Tongue (tissue), 2 donors: ENCODE measurements around the gene RAB11FIP3. TPM values are rescaled to one million over a fixed set of nuclear protein-coding genes. Genes with fewer than 3 reads are reported as not detected.
A peak's percentile ranks its signal among the peaks of the same experiment; 100 is the strongest.
"Not testable (repeated sequence)": the region's sequence is repeated elsewhere in the genome, so short reads cannot be mapped to it uniquely, and the experiment has no call there.

Experiments used
- DNase-seq: peaks from one replicate; pipeline ENCODE4 v3.0.0-alpha.2; 2015
- total RNA-seq: library from RNA; depleted of rRNA; stranded (reverse); fragments of >200 nt; gene quantifications from one replicate; pipeline ENCODE4 v1.2.3, GENCODE V29; 2014

The RAB11FIP3 gene
- 39.2 TPM for total RNA-seq

DNA sequence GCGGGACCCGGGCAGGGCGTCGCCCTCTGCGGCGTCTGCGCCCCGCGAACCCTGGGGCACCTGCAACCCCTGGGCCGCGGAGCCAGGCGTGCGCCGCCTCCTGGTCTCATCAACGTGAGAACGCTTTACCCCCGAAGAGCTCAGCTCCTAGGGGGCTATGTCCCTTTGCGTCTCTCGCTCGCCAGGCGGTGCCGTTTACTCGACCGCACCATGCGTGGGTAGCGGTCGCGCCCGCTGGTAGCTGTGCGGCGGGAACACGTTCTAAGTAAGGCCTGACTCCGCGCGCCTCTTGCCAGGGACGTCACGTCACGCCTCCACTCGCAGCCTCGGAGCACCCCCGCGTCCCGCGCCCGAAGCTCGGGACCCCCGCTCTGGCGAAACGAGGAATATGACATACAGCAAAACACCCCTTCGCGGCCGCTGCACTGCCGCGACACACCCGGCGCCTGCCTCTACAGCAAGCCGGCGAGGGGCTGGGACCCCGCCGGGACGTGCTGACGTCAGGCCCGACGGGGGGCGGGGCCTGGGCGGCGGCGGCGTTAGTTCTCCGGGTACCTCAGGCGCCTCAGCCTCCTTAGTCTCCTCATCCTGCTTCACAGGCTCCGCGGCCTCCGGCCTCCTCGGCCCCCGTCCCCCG is at the start of gene RAB11FIP3:
Gene RAB11FIP3, plus strand, starts transcription at position 568 of the 637 bp plus-strand sequence. CDS start 358 bp downstream, outside the sequence.
- peak; percentile 91 for DNase-seq

DNA sequence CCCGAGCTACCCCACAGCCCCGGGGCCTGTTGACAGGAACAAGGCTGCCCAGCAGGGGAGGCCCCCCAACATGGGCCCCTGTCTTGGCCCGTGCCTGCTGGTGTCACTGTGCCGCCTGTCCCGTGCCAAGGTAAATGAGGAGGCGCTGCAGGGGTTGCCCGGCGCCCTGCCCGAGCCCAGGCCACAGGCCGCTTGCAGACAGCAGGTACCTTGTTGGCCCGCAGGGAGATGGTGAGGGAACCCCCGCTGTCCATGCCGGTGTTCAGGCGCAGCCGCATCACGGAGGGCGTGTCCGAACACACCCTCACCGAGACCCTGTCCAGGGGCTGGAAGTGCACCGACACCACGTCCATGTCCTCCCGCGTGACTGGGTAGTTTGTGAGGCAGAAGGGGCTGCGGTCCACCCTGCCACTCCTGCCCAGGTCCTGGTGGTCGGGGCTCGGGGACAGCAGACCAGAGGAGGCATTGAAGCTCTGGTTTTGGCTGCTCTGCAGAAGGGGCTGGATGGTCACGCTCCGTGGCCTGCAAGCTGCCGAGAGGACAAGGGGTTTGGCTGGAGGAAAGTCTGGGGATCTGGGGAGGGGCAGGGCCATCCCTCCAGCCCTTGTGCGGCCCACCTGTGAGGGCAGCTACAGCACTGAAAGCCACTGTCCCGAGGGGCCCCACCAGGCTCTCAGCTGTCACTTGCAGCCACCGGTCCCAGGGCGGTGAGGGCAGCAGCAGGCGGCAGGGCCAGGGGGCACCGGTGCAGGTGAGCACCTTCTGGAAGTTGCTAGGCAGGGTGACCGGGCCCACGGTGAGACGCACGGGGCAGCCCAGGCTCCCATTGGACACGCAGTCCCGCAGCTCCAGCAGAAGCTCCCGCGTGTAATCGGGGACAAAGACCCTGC is 49.3 kb upstream of the RAB11FIP3 start:
- DNase-seq, result no peak

DNA sequence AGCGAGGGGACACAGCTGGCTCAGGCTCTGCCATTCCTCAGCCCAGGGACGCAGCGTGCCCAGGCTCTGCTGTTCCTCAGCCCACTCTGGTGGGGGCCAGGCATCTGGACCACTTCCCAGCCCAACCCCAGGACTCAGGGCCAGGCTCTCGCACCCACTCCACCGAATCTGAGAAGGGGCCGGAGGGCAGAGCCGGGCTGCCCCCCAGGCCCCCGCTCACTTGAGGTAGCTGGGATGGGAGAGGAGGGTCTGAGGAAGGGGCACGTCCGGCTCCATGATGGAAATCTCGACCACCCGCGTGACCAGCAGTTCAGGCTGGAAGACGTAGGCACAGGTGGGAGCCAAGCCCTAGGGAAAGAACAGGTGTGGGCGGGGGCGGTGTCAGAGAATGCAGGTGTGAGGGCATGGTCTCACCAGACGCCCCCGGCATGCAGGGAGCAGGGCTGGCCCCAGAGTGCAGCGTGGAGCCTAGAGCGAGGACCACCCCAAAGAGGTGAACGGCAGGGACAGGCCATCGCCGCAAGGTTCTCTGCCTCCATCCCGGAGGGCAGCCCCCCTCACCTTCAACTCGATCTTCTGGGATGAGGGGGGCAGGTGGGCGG is 48.5 kb upstream of the RAB11FIP3 start:
- DNase-seq, result no peak

DNA sequence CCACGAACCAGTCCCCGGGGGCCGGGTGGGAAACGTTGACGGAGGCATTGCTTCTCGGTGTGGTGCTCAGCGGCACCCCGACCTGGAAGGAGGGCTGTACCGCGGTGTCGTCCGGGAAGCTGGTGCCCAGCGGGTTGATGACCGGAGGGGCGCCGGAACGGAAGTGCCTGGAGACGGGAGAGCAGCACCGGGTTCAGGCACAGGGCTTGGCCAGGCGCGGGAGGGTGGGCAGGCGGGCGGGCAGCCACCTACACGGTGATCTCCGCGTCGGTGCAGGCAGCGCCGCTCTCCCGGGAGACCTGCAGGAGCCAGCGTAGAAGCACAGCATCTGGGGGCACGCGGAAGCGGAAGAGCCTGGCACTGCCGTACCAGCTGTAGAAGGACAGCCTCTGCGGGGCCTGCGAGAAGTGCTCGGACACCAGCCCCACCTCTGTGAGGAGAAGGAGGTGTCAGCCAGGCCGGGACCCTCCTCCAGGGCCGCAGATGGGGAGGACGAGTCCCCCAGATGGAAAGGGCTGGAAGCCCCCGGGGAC is 48.0 kb upstream of the RAB11FIP3 start:
- no peak for DNase-seq

- DNase-seq, result not testable (repeated sequence)
Measured at GRCh38 chr16:378113-378820, 47.2 kb upstream of the RAB11FIP3 start.

DNA sequence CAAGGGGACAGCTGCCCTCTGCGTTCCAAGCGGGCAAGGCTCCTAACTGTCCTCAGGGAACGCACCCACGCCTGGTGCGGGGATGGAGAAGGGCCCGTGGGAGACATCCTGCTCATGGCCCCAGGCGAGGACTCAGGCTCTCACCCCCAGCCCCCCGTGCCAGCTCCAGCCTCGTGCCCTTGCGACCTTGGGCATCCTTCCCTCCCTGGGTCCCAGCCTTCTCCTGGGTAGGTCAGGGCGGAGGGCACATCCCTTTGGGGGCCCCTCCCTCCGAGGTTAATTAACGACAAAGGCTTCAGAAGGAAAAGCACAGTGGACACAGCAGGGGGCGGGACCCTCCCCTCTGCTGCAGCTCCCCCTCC is 46.6 kb upstream of the RAB11FIP3 start:
- DNase-seq, result no peak

DNA sequence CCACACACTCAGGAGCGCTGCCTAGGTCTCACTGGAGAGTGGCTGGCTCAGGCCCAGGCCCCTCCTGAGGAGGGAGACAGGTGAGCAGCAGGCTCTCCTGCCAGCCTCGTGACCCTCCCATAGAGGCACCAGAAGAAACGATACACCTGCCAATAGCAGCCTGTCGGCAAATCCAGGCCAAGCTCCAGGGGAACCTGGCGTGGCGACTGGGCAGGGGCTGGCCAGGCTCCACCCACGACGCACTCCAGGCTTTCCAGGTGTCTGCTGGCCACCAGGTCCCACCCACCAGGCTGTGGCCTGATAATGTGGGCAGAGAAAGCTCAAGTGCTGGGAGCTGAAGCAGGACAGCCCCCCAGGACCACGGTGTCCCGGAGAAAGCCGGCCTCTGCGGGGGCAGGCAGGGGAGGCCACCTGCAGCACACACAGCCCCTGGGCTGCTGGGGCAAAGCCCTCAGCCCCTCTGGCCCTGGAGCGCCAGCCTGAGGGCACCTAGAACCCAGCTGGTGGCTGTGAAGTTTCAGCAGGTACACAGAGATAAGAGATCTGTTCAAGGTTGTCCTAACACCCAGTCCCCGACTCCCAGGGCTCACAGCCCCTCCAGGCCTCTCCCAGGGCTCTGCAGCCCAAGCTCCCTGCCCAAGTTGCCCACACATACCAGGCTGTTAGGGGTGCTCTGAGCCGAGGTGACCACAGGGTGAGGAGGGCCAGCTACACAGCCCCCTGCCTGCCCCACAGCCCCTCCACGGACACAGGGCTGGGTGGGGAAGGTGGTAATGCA is 46.1 kb upstream of the RAB11FIP3 start:
- no peak for DNase-seq

DNA sequence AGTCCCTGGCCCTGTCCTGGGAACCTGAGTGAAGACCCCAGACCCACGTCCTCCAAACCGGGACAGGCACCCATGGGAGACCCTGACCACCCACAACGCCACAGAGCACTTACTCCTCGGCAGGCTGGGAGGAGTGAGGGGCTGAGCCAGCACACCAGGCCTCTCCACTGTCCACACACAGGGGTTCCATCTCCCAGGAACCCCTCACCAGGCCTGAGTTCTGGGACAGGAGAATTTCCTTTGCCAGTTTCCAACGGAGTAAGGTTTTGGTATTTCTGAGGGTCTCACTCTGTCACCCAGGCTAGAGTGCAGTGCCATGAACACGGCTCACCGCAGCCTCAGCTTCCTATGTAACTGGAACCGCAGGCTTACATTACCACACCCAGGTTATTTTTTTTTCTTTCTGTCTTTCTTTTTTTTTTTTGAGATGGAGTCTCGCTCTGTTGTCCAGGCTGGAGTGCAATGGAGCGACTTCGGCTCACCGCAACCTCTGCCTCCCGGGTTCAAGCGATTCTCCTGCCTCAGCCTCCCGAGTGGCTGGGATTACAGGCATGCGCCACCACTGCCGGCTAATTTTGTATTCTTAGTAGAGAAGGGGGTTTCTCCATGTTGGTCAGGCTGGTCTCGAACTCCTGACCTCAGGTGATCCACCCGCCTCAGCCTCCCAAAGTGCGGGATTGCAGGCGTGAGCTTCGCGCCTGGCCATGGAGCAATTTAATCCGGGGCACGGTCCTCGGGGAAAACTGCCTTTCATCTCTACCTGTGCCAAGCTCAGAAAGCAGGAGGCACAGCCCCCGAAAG is 45.3 kb upstream of the RAB11FIP3 start:
- no peak for DNase-seq

GRCh38 chr16:380762-381011 is 44.8 kb upstream of the RAB11FIP3 start:
- no peak for DNase-seq

DNA sequence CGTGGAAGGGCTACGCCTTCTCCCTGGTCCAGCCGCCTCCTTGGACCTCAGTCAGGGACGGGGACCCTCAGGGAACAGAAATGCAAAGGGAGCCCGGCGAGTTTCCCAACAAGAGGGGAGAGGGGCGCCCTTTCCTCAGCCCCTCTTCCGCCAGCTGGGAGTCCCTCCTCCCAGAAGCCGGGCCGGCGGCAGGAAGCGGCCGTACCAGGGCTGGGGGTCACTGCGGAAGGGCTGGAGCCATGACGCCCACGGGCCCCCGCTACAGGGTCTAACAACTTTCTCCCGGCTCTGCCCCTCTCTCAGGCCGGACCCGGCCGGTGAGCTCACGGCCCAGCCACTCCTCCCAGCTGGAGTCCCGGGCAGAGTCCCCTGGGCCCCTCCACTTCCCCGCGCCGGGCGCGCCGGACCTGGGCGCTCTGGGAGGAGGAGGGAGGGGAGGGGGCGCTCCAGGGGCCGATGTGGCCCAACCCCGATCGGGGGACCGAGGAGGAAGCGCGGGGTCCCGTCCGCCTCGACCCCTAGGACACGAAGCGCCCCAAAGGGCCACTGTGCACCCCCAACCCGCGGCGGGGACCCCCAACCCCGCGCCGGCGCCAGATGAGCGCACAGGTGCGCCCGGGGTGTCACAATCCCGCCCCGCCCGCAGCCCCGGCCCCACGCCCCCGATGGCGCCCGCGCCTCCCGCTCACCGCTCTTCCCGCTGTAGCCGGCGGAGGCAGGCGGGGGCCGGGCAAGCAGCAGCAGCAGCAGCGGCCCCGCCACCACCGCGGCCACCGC is 44.2 kb upstream of the RAB11FIP3 start:
- no peak for DNase-seq

DNA sequence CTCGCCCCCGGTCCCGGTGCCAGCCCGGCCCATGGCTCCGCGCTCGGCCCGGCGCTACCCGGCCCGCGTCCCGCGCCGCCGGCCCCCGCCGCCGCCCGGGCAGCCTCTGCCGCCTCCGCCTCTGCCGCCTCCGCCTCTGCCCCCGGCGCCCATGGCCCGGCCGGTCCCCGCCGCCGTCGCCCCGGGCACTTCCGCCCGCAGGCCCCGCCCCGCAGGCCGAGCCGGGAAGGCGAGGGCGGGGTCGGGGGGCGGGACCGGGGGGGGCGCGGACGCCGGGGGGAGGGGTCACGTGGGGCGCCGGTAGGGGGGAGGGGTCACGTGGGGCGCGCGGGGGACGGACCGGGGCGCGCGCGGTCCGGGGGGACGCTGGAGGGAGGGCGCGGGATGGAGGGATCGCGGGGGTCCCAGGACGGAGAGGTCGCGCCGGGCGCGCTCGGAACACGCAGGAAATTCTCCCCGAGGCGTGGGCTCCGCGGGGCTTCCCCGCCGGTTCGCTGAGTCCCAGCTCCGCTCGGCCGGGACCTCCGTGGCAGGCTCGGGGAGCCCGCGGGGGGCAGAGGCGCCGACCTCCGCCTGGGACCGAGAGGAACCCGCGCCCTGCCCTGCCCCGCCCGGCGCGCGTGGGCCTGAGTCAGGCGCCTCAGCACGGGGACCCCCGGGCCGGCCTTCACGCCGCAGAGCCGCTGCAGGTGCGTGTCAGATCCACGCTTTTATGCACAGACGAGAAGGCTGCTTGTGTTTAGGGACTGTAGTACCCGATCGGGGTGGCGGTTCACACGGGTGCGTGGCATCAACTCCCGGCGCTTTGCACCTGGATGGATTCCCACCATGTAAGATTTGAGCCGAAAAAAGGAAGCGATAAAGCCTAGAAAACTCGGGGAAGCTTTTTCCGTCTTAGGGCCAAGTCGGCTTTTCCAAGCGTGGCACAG is 43.4 kb upstream of the RAB11FIP3 start, which contains the start of gene PGAP6:
Gene PGAP6, minus strand, starts transcription at position 190 of the 929 bp plus-strand sequence. Its CDS starts 157 bp downstream, at position 33.
- DNase-seq, result peak; percentile 73

DNA sequence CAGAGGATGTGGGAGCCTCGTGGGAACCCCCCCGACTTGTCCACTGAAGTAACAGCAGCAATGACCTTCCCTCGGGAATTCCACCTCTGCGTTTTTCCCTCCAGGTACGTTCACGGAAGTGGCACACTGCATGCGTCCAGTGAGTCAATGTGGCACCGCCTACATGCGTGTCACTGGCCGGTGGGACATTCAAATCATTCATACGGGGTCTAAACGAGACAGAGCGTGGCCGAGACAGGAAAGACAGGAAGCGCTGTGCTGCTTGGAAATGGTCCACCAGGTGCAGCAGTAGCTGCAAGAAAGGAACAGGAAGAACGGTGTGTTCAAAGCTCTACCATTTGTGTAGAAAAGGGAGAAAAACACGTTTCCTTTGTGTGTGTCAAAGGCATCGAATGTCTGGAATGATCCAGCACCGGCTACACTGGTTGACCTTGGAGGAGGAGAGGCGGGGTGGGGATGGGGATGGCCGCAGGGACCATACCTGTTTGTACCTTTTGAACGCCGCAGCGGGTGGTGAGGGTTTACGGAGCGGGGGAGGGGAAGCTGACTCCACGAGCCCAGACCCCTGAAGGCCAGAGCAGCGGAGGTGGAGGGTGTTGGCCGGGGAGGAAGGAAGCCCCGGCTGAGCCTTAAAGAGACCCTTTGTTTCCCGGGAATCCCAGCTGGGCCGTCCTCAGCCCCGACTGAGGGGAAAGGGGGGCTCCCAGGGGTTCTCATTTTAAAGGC is 42.0 kb upstream of the RAB11FIP3 start:
- no peak for DNase-seq

DNA sequence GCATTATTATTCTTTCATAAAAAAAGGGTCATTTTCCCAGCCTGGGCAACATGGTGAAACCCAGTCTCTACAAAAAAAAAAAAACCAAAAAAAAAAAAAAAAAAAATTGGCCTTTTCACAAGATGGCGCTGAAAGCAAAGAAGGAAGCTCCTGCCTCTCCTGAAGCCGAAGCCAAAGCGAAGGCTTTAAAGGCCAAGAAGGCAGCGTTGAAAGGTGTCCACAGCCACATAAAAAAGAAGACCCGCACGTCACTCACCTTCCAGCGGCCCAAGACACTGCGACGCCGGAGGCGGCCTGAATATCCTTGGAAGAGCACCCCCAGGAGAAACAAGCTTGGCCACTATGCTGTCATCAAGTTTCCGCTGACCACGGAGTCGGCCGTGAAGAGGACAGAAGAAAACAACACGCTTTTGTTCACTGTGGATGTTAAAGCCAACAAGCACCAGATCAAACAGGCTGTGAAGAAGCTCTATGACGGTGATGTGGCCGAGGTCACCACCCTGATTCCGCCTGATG is 38.8 kb upstream of the RAB11FIP3 start:
- no peak for DNase-seq

- not testable (repeated sequence) for DNase-seq
Measured at GRCh38 chr16:387761-388666, 37.4 kb upstream of the RAB11FIP3 start.

DNA sequence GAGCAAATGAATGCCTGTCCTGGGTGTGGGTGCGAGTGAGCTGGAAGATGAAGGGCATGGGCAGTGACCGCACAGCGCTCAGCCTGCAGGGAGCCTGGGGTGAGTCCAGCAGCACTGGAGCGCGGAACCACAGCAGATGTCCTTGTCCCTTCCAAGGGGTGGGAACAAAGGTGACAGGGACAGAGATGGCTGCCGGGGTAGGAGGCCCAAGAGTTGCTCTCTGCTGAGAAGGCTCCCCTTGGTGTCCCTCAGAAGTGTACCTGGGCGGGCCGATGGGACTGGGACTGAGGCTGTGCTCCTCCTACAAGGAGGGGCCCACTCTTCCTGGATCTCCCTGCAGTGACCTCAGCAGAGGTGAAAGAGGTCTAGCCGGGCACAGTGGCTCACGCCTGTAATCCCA is 36.1 kb upstream of the RAB11FIP3 start:
- DNase-seq, result no peak

GRCh38 chr16:391885-392335 is 33.5 kb upstream of the RAB11FIP3 start:
- peak; percentile 61 for DNase-seq
